Measurements from ENCODE around the gene PKD2.
A peak's percentile ranks its signal among the peaks of the same experiment; 100 is the strongest.

The PKD2 gene

GRCh38 chr4:88027611-88028608 lies 20.5 kb downstream of the PKD2 start:
- peak; percentile 85 for DNase-seq (ENCODE audit: low spot score)

GRCh38 chr4:88028946-88029345 lies 21.5 kb downstream of the PKD2 start:
- no peak for DNase-seq (ENCODE audit: low spot score)

GRCh38 chr4:88029556-88029955 lies 22.1 kb downstream of the PKD2 start:
- DNase-seq (ENCODE audit: low spot score): no peak

- DNase-seq (ENCODE audit: low spot score): no peak
Measured at GRCh38 chr4:88030565-88031310, 23.3 kb downstream of the PKD2 start.

GRCh38 chr4:88033309-88033708 lies 25.9 kb downstream of the PKD2 start:
- peak; percentile 58 for DNase-seq (ENCODE audit: low spot score)

- DNase-seq (ENCODE audit: low spot score): no peak
Measured at GRCh38 chr4:88035292-88035691, 27.9 kb downstream of the PKD2 start.

GRCh38 chr4:88037447-88037846 lies 30.0 kb downstream of the PKD2 start:
- no peak for DNase-seq (ENCODE audit: low spot score)

GRCh38 chr4:88037936-88038335 lies 30.5 kb downstream of the PKD2 start:
- no peak for DNase-seq (ENCODE audit: low spot score)

- no peak for DNase-seq (ENCODE audit: low spot score)
Measured at GRCh38 chr4:88040707-88041106, 33.3 kb downstream of the PKD2 start.

- DNase-seq (ENCODE audit: low spot score): no peak
Measured at GRCh38 chr4:88041626-88042025, 34.2 kb downstream of the PKD2 start.

GRCh38 chr4:88043001-88043400 lies 35.6 kb downstream of the PKD2 start:
- no peak for DNase-seq (ENCODE audit: low spot score)

- no peak for DNase-seq (ENCODE audit: low spot score)
Measured at GRCh38 chr4:88043586-88044340, 36.3 kb downstream of the PKD2 start.

GRCh38 chr4:88045021-88045420 lies 37.6 kb downstream of the PKD2 start:
- DNase-seq (ENCODE audit: low spot score): no peak

GRCh38 chr4:88054229-88054628 lies 46.8 kb downstream of the PKD2 start:
- DNase-seq (ENCODE audit: low spot score): no peak

- DNase-seq (ENCODE audit: low spot score): peak; percentile 46
Measured at GRCh38 chr4:88054901-88055300, 47.5 kb downstream of the PKD2 start.

GRCh38 chr4:88058295-88058694 lies 50.9 kb downstream of the PKD2 start:
- no peak for DNase-seq (ENCODE audit: low spot score)

- no peak for DNase-seq (ENCODE audit: low spot score)
Measured at GRCh38 chr4:88059766-88060165, 52.3 kb downstream of the PKD2 start.

GRCh38 chr4:88060431-88060830 lies 53.0 kb downstream of the PKD2 start:
- DNase-seq (ENCODE audit: low spot score): no peak

- DNase-seq (ENCODE audit: low spot score): no peak
Measured at GRCh38 chr4:88062311-88062710, 54.9 kb downstream of the PKD2 start.

GRCh38 chr4:88062843-88063242 lies 55.4 kb downstream of the PKD2 start:
- no peak for DNase-seq (ENCODE audit: low spot score)

GRCh38 chr4:88063634-88064296 lies 56.3 kb downstream of the PKD2 start:
- no peak for DNase-seq (ENCODE audit: low spot score)

GRCh38 chr4:88064410-88064809 lies 57.0 kb downstream of the PKD2 start:
- no peak for DNase-seq (ENCODE audit: low spot score)
